ENCODE measurements around the gene MAP4K4. TPM values are rescaled to one million over a fixed set of nuclear protein-coding genes. Genes with fewer than 3 reads are reported as not detected.
A peak's percentile ranks its signal among the peaks of the same experiment; 100 is the strongest.

MAP4K4 gene
- total RNA-seq, 1 donor = 19.7 TPM

DNA sequence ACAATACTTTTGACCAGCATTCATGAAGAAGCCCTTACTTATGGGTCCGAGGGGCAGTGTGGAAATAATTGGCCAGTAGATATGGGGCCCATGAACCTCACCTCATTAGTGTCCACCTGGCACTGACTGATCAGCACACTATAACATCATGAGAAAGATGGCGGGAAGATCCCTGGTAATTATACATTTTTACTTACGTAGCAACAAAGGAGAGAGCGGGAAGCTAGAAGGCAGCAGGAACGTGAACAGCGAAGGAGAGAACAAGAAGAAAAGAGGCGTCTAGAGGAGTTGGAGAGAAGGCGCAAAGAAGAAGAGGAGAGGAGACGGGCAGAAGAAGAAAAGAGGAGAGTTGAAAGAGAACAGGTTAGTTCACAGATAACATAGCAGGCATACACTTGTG, 158.3 kb downstream of the MAP4K4 start:
- DNase-seq (ENCODE audit: low read depth in 2 of 3, low spot score in 2 of 3) = no peak

DNA sequence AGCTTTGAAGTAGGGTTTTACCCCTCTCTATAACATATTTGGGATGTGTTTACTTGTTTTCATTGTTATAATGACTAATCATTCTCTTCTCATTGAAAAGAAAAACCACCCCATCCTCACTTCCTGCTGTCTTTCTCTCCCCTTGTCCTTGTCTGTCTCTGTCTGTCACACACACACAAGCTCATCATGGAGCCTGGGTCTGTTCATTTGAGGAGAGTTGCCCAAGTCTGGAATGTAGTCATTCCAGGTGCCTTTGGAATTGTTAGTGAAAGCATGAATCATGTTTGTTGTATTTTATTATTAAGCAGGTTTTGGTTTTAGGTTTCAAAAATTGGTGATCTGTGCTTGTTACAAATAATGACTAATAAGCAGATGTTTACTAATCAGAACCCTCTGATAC, 160.7 kb downstream of the MAP4K4 start:
- DNase-seq (ENCODE audit: low read depth in 2 of 3, low spot score in 2 of 3) = no peak

DNA sequence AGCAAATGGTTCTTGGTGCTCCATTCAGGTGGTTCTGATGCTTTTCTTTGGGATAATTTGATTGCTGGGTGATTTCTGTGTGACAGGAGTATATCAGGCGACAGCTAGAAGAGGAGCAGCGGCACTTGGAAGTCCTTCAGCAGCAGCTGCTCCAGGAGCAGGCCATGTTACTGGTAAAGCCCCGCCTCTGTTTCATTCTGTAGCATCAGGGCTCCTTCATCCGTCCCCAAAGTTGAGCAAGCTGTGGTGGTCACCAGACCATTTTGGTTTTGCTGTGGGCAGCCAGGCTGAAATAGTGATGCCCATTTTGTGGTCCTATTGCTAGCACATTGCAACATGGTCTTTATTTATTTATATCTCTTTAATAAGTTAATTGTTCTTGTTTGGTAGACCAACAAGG, 161.4 kb downstream of the MAP4K4 start:
- DNase-seq (ENCODE audit: low read depth in 2 of 3, low spot score in 2 of 3) = no peak

DNA sequence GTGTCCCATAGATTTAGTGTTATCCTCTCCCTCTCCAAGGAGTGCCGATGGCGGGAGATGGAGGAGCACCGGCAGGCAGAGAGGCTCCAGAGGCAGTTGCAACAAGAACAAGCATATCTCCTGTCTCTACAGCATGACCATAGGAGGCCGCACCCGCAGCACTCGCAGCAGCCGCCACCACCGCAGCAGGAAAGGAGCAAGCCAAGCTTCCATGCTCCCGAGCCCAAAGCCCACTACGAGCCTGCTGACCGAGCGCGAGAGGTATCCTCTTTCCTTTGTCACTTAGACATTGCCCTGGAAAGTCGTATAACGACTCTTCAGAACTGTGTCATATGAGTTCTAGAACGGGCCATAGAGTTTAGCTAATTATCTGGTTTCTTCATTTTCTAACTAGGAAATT, 162.1 kb downstream of the MAP4K4 start:
- no peak for DNase-seq (ENCODE audit: low read depth in 2 of 3, low spot score in 2 of 3)

DNA sequence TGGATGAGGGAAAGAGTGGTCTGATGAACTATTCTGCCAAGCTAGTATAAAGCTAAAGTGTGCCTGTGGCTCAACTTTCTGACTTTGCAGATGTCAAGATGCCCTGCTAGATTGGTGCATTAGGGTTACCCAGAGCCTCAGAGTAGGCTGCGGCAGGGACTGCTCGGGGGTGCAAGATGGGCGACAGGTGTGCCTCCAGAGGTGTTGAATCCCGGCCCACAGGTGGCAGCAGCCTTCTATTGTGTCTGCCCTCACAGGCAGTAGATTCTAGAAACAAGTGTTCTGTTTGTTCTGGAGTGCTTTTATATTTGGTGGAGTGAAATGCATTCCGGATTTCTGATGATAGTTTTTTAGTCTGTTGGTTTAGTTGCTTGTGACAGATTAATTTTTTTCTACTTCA, 162.7 kb downstream of the MAP4K4 start:
- no peak for DNase-seq (ENCODE audit: low read depth in 2 of 3, low spot score in 2 of 3)

DNA sequence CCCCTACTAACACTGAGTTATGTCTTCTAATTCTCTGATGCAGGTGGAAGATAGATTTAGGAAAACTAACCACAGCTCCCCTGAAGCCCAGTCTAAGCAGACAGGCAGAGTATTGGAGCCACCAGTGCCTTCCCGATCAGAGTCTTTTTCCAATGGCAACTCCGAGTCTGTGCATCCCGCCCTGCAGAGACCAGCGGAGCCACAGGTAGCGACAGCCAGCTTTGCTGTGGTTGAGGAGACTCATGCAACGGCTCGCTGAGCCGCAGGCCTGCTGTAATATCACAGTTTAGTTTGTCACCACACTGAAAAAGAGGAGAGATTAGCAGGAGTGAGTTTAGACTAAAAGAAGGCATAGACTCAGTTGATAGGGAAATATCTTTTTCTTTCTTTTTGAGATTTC, 163.3 kb downstream of the MAP4K4 start:
- DNase-seq (ENCODE audit: low read depth in 2 of 3, low spot score in 2 of 3) = no peak

DNA sequence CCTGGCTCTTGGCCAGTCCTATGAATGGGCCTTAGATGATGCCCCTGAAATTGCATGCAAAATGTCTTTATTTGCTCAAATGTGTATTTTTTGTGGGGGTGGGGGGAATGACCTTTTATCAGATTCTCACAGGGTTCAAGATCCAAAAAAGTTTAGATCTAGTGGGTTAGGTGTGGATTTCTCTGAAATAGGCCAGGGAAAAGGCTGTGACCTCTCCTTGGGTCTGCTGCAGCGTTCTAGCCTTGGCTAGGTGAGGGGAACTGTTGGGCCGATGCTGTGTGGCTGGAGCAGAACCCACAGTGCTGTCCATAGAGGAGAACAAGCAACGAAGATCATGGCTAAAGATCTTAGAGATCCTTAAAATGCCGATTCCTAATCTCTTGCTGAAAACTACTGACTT, 163.9 kb downstream of the MAP4K4 start:
- no peak for DNase-seq (ENCODE audit: low read depth in 2 of 3, low spot score in 2 of 3)

DNA sequence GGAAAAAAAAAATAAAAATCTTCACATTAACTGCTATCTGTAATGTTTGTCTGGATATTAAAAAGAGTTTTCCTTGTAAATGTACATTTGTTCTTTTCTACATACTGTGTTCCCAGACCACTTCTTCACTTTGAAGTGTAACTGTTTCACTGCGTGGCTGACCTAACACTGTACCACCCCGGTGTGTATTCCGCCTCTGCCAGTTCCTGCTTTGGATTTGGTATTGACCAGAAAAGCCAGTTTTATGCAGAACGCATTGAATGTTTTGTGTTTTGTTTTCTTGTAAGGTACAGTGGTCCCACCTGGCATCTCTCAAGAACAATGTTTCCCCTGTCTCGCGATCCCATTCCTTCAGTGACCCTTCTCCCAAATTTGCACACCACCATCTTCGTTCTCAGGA, 166.0 kb downstream of the MAP4K4 start:
- no peak for DNase-seq (ENCODE audit: low read depth in 2 of 3, low spot score in 2 of 3)

DNA sequence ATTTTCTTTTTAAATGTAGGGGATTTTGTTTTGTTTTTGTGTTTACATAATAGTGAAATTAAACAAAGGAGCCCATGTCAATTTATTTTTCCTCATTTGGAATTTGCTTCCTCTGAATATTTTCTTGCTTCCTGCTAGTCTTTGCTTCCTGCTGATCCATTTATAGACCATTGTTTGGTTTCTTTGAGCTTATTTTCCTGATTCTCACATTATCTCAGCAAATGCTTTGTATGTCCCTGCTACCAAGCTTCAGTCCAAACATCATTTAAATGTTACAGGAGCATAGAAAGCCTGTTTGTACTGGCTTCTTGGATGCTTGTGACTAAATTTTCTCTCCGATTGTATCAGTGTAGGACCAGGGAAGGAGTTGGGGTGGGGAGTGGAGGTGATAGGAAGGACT, 166.9 kb downstream of the MAP4K4 start:
- no peak for DNase-seq (ENCODE audit: low read depth in 2 of 3, low spot score in 2 of 3)

DNA sequence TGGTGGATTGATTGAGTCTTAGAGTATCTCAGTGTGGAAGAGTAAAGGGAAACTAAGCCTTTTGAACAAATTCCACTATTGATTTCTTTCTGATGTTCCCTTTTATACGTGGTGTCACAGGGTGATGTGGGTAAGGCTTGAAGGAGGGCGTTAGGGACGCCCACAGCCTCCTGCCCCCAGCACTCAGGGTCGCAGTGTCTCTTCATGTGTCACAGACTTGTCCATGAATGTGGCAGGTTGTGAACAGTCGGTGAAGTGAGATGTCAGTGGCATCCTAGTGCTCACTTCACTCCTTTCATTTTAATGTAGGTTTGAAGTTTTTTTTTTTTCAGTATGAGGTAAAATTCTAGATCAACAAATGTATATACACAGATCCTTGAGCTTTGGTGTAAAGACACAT, 171.0 kb downstream of the MAP4K4 start:
- DNase-seq (ENCODE audit: low read depth in 2 of 3, low spot score in 2 of 3) = no peak

DNA sequence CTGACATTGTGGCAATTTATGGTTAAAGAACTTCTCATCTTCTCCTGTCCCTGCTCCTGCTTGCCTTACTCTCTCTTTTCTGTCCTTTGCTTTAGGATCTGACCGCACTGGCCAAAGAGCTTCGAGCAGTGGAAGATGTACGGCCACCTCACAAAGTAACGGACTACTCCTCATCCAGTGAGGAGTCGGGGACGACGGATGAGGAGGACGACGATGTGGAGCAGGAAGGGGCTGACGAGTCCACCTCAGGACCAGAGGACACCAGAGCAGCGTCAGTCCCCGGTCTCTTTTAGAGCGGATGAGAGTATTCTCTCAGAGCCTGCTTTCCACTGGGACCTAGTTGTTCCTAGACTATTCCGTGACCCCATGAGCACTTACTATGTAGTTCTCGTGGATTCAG, 172.0 kb downstream of the MAP4K4 start:
- DNase-seq (ENCODE audit: low read depth in 2 of 3, low spot score in 2 of 3) = no peak

DNA sequence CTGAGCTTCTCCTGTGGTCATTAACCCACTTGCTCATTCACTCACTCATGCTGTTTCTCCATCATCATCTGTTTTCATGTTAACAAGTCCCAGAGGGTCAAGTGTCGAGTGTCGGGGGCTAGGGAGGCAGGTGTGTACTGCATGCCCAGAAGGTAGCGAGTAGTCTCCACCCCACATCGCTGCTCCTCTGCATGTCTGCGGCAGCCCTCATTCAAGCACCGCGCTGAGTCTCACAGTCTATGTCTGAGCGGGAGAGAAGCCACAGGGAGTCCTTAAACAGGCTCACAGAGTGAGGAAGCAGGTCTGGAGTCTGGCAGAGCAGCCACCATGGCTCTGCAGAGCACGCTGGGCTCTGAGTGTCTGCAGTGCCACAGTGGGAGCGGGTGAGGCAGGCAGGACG, 172.9 kb downstream of the MAP4K4 start:
- DNase-seq (ENCODE audit: low read depth in 2 of 3, low spot score in 2 of 3) = no peak

DNA sequence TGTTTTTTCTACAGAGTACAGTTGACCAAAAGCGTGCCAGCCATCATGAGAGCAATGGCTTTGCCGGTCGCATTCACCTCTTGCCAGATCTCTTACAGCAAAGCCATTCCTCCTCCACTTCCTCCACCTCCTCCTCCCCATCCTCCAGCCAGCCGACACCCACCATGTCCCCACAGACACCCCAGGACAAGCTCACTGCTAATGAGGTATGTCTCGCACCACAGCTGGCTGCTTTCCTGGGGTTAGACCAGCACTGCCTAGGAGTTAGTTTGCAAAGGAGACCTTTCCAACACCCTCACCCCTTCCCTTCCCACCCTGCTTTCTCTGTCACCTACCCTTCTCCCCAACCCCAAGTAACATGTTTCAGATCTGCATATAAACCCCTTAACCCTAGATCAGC, 174.0 kb downstream of the MAP4K4 start:
- DNase-seq (ENCODE audit: low read depth in 2 of 3, low spot score in 2 of 3) = no peak

DNA sequence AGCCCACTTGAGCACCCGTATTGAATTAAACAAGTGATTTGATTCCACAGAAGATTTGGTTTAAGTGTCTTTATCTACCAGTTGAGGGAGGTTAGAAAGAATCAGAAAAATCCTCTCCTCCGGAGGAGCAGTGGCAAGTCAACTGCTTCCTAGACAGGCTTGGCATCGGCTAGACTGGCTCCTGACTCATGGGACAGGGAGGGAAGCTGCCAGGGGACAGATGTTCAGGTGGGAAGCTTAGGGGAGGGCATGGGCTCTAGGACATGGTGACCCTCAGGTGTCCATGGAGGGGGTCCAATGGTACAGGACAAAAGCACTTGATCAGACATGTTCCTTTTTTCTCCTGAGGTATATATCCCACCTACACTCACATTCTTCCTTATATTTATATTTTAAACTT, 175.0 kb downstream of the MAP4K4 start:
- no peak for DNase-seq (ENCODE audit: low read depth in 2 of 3, low spot score in 2 of 3)

DNA sequence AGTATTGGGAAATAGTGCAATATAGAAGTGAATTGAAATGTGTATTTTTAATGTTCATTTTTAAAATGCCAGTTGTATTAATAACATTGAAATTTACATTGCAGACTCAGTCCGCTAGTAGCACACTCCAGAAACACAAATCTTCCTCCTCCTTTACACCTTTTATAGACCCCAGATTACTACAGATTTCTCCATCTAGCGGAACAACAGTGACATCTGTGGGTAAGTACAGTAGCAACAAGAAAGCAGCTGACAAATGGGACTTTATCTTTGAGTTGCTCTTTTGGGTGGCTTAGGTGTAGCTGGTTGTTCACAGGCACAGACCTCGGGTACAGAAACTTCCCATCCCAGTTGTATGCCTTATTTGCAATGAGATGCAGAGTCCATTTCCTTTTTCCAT, 176.0 kb downstream of the MAP4K4 start:
- DNase-seq (ENCODE audit: low read depth in 2 of 3, low spot score in 2 of 3) = peak in 2 of 3 donors; percentile 8 to 44

DNA sequence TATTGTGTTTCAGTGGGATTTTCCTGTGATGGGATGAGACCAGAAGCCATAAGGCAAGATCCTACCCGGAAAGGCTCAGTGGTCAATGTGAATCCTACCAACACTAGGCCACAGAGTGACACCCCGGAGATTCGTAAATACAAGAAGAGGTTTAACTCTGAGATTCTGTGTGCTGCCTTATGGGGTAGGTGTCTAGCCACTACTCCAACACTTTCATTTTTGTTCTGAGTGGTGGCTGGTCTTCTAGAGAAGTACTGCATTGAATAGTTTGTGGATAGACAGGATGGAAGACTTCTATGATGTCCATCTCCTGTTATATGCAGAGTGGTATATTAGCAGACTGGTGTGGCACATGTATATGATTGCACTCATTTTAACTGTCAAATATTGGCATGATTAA, 176.6 kb downstream of the MAP4K4 start:
- no peak for DNase-seq (ENCODE audit: low read depth in 2 of 3, low spot score in 2 of 3)

DNA sequence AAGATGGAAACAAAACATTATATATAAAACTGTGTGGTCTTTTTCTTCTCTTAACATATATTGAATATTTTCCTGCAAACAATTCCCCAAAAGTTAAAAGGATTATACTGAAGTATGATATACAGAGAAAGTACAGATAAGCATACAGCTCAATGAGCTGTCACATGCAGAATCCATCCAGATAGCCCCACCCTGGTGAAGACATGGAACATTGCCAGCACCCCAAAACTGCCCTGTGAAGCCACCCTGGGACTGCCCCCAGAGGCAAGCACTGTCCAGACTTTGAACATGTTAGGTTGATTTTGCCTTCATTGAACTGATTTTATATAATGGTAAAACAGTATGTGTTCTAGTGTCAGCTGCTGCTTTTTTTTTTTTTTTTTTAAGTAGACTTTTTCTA, 182.0 kb downstream of the MAP4K4 start:
- no peak for DNase-seq (ENCODE audit: low read depth in 2 of 3, low spot score in 2 of 3)

DNA sequence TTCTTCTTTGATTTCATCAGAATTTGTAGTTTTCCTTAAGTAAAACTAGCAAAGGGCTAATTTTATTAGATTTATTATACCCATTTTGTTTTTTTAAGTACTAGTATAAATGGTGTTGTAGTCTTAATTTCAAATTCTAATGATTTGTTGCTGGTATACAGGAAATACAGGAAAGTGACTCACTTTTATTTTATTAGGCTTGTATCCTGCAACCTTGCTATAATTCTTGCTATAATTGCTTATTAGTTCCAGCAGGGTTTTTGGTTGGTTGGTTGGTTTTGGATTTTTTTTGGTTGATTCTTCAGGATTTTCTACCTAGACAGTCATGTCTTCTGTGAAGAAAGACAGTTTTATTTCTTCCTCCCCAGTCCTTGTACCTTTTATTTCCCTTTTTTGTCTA, 183.6 kb downstream of the MAP4K4 start:
- DNase-seq (ENCODE audit: low read depth in 2 of 3, low spot score in 2 of 3) = no peak

DNA sequence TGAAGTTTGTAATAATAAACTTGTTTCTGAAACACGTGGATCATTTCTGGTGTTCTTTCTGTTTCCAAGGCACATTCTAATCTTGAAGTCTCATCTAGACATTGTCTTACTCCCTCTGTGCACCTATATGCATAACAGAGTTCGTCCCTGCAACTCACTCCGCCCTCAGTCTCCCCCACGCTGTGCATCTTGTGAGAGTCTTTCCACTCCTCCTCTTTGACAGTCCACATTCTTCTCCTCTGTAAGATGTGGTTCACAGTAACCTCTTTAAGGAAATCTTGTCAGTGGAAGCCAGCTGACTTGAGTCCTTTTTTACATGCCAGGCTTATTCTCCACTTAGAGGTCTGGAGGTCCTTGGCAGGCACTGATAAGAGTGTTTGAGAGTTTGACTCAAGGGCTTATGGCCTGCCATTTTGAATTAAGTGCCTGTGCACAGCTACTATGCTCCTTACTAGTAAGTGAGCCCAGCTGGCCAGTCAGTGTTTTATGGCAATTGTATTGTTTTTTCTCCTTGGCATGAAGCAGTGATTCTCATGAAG, 185.3 kb downstream of the MAP4K4 start:
- no peak for DNase-seq (ENCODE audit: low read depth in 2 of 3, low spot score in 2 of 3)

DNA sequence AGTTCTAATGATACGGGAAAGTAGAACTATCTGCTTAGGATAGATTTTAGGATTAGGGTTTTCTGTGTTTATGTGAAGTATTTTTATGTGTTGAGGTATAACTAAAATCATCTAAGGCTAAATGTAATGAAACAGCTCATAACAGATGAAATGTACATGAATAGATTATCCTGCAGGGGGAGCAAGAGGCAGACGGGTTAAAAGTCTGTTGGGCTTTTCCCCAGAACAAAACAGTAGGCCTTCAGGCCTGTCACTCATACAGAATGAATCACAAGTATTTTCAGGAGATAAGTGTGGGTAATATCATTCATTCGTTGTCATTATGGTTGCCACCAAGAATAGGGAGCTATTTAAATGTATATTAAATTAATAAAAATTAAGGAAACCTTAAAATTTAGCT, 186.4 kb downstream of the MAP4K4 start:
- DNase-seq (ENCODE audit: low read depth in 2 of 3, low spot score in 2 of 3) = peak in 2 of 3 donors; percentile 41 to 74

DNA sequence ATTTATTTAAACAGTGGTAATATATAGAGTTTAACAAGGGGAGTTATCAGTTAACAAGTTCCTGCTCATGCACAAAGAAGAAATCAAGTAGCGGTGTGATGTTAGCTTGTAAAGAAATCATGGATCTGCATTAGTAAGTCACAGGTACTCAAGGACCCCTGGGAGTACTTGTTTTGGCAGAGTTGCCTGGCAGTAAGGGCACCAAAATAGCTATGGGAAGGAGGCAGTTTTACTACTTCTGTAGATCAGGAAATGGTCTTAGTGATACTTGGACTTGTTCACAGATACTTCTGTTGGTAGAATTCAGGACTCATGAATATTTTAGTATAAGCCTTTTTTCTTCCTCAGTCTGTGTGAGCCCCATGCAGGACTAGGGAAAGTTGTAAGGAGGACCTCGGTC, 186.9 kb downstream of the MAP4K4 start:
- DNase-seq (ENCODE audit: low read depth in 2 of 3, low spot score in 2 of 3) = no peak

DNA sequence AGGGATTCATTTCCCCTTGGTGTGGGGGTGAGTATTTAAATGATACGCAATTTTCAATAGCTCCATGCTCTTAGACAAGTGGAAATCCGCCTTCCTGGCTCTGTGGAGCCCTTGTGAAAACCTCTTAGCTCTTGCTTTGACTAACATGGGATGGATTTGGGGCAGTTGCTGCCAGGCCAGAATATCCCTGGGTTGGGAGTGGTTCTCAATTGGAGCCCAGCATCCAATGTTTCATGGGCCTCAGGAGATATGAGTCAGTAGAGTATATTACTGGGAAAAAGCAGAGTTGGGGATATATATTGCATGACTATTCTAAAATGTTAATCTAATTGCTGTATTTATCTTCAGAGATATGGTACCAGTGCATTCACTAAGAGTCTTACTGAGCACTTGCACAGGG, 189.8 kb downstream of the MAP4K4 start:
- no peak for DNase-seq (ENCODE audit: low read depth in 2 of 3, low spot score in 2 of 3)

DNA sequence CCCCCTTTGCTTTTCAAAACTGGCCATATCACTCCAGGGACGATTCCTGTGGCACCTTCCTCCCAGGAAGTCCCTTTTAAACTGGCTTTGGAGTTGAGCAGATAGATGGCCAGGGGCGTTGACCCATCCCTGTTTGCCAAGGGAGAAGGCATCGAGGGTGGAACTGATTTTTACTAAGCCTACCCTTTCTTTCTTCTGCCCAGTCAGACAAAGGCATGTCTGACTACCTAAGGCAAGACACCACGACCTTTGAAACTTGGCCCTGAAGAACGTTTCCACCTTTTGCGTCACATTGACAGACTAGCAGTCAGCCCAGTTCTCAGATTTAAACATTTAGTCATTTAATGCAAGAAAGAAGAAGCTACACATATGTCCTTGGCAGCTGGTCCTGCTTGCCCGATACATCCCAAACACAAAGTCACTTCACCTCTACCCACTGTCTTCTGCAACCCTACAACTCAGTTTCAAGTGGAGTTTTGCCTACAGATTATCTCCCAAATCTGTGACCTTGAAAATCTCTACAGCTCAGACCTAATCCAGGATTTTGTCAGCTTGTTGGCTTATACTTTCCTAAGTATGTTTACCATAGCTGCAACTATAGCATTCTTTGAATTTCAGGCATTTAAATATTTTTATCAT, 192.1 kb downstream of the MAP4K4 start:
- no peak for DNase-seq (ENCODE audit: low read depth in 2 of 3, low spot score in 2 of 3)
